Activated T-cell treated with anti-CD3 and anti-CD28 coated beads for 48 hours (primary cell): ENCODE data around the gene P2RX3.

ENCODE experiments used
- DNase-seq: peaks from one replicate; pipeline ENCODE4 v3.0.0-alpha.2; 2020; ENCODE audit warnings: low read depth

P2RX3 gene

GRCh38 chr11:57373146-57373545 lies 35.0 kb downstream of the P2RX3 start:
- no peak for DNase-seq

GRCh38 chr11:57374966-57375365 lies 36.8 kb downstream of the P2RX3 start:
- no peak for DNase-seq

DNA sequence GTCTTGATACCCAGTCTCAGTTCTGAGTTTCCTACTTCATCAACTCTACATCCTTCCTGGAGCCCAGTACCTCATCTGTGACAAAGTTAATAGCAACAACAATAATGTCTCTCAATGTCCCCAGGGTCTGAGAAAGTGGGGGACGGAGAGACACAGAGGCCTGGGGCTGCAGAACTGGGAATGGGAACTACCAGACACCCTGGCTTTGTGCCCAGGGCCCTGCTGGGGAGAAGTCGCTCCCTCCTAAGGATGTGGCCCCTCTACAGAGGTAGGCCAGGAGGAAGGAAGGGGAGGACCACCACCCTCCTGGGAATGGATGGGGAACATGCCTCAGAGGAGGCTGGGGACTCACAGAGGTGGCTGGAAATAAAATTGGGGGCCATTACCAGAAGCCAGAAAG lies 37.3 kb downstream of the P2RX3 start:
- no peak for DNase-seq

- DNase-seq, result no peak
Observed at GRCh38 chr11:57376095-57377090, 38.2 kb downstream of the P2RX3 start.

DNA sequence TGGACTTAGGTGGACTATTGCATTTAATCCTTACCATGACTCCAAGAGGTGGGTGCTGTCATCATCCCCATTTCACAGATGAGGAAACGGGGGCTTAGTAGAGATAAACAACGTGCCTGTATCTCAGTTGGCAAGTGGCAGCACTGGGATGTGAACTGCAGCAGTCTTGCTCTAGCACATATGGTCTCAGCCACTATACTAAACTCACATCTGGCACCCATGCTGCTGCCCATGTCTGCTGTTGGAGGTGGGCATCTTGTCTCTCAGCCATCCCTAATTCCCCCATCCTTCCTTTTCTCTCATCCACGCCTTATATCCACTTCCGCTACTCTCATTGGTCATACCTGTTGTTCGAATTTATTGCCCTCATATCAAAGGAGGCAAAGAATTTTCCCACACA lies 39.0 kb downstream of the P2RX3 start:
- DNase-seq, result no peak

DNA sequence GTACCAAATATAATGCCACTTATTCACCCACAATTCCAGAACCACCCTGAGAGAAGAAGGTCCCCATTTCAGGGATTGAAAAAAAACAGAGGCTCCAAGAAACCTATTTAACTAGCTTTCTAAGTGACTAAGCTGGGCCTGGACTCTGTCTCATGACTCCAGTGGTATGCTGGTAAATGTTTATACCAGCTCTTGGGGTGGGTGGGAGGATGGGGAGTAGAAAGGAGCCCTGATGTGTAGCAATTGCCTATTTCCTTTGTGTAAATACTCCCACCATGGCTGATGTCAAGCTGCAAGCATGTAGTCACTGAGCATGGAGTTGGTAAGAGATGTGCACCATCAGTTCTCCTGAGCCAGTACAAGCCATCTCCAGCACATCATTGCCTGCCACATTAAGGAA lies 40.0 kb downstream of the P2RX3 start:
- DNase-seq, result no peak

- DNase-seq, result no peak
Observed at GRCh38 chr11:57379732-57380131, 41.6 kb downstream of the P2RX3 start.

DNA sequence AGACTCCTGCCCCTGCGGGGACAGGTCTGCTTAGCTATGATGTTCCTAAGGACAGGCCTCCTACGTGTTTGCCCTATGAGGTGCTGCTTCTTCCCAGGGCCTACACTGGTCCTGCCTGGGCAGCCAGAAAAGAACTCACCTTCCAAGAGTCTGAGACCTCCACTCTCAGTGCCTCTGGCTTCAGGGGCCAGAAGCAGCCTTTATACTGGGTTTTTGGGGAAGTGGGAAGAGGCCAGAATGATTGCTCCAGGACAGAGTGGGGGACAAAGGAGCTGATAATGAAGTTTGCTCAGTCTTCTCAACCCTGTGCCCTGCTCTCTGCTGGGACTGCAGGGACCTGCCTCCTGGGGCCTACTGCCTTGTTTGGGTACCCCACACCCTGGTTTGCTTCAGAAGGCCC lies 42.8 kb downstream of the P2RX3 start, which contains the start of gene PRG3:
Gene PRG3, minus strand, starts transcription at position 176 of the 400 bp plus-strand sequence. CDS start 442 bp downstream, outside the sequence.
- no peak for DNase-seq

DNA sequence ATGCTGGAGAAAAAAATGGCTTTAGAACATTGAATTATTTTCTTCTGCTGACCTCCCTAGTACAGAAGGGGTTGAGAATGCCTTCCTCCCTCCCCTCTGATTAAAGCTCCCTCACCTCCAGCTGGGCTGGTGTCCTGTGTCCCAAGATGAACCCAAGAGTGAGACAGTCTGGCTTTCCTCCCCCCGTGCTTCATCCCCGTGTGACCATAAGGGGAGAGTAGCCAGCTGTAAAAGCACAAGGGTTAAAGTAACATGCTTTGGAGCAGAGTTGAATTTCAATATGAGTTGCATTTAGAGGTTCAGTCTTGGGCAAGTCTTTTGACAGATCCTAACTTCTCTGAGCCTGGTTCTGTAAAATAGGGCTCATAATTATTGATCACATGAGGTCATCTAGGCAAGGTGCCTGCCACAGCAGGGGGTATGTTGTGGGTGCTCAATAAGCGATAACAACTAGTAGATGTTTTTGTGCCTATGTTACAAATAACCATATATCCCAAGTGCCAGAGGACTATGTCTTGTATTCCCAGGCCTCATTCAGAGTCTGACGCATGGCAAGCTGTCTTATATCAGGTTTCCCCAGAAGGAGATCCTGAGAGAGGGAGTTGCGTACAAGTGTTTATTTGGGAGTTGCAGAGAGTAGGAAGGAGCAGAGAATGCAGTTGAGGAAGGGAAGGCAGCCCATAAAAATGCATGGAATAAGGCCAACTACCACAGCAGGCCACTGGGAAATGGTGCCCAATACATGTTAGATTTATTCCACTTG lies 48.2 kb downstream of the P2RX3 start:
- no peak for DNase-seq

GRCh38 chr11:57387289-57388030 lies 49.3 kb downstream of the P2RX3 start:
- DNase-seq, result no peak

DNA sequence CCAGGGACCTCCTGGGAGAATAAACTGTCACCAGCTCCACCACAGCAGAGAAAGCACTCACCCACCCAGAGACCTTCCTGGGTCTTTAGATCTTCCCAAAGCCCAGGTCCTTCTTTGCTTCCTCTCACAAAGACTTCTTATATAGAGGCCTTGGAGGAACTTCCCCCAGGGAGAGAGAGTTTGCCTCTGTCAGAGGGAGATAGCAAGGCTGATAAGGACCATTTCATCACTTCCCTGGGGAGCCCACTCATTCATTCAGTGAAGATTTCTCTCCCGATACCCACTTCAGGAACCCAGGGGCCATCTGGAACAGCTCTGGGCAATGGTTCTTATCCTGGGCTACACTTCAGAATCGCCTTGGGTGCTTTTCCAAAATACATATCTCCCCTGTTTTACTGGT lies 52.4 kb downstream of the P2RX3 start, which contains the start of gene PRG2:
Gene PRG2, minus strand, starts transcription at position 116 of the 400 bp plus-strand sequence. CDS start 706 bp downstream, outside the sequence.
- no peak for DNase-seq

DNA sequence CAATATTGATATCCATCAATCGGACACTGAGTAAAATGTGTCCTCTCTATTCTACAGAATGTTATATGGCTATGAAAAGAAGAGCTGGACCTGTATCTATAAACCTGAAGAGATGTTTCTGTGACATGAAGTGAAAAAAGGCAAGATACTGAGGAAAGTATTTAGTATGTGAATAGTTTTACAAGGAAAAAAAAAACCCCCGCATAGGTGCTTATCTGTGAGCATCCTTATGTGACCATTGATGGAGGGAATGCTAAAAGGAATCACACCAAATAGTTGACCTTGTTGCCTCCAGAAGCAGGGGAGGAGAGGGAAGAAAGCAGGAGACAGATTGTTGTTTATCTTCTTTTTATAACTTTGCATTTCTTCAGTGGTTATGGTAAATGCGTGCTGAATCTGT lies 53.0 kb downstream of the P2RX3 start:
- no peak for DNase-seq

DNA sequence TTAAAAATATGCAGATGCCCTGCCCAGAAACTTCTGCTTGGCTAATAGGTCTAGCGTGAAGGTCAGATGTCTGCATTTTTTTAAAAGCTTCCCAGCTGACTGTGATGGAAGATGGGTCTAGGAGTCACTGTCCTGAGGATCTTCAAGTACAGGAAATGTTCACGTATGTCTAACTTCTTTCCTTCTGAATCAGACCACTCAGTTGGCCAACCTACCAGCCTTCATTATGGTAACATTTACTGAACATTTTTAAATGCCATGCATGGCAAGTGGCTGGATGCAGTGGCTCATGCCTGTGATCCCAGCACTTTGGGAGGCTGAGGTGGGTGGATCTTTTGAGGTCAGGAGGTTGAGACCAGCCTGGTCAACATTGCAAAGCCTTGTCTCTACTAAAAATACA lies 53.4 kb downstream of the P2RX3 start:
- no peak for DNase-seq

GRCh38 chr11:57392066-57392762 lies 54.1 kb downstream of the P2RX3 start:
- no peak for DNase-seq

DNA sequence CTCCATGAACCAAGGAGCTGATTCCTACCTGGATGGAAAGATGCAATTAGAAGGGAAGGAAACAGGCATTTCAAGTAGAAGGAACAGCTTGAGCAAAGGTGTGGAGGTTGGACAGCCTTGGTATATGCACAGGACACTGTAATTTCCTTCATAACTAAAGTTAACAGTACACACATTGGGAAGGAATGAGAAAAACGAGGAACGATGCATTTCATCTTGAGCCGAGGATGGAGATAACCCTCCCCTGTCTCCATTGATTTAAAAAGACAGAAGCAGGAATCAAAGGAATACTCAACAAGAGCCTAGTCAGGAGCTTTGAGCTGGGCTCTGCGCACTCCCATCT lies 54.6 kb downstream of the P2RX3 start:
- DNase-seq, result no peak

DNA sequence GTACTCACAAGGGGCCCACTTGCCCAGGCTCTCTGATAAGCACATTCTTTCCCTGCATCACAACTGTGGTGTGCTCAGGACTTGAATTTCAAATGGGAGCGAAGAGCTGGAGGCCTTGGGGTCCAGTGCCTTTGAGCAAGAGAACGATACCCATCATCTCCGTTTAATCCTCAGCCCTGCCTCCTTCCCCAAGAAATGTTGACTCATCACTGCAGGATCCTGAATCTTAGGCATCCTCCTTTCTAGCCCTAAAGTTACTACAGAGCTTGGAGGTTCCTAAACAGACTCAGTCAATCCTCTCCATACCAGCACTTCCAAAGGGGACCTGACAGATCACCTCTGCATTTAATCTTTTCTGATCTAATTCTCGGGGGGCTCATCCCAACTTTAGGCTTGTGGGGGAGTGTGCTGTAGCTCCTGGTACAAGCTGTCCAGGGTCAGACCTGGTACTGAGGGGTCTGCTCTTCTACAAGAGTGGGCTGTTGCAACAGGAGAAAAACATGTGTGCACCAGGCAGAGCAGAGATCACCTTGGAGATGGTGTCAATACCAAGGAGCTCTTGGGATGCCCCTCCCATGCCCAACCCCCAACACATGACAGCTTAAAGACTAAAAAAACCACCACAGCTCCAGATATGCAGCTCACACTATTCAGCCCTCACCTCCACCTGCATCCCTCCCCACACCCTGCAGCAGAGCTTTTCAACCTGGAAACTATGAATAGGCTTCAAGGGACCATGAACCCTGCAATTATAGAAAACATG lies 56.2 kb downstream of the P2RX3 start:
- no peak for DNase-seq

- no peak for DNase-seq
Observed at GRCh38 chr11:57395905-57396623, 57.9 kb downstream of the P2RX3 start.

DNA sequence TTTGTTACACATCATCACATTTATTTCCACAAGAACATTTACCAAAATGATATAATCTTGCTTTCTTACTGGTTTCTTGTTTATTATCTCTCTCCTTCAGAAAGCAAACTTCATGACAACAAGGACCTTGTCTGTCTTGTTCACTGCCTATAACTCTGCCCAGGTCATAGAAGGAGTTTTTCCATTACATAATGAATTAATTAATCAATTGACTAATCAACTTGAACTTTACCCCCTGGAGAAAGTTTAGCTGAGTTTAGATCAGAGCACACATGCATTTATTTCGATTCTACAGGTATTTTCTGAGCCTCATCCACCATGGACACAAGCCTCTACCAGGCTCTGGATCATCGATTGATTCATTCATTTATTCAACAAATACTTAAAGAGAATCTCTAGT lies 58.6 kb downstream of the P2RX3 start:
- no peak for DNase-seq

- no peak for DNase-seq
Observed at GRCh38 chr11:57397394-57397990, 59.3 kb downstream of the P2RX3 start.

DNA sequence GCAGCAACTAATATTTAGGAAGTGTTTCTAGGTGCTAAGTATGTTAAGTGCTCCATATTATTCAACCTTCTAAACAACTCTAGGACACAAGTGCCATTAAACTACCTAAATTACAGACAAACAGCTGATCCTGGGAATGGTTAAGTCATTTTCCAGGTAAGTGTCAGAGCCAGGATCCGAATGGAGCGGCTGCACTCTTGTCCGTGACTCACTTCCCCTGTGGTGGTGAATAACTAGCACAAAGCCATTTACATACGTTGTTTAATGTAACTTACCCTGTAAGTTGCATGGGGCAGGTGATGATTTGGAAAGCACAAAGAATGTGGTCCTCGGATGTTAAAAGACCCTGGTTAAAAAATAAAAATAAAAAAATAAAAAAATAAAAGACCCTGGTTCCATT lies 61.1 kb downstream of the P2RX3 start:
- DNase-seq, result no peak
